A673 (cell line): ENCODE data around the gene NEGR1.

Source experiments
- CTCF ChIP-seq: fragments of 300-800, 200-600 bp; sonication (generic); conservative IDR thresholded peaks from 2 replicates; pipeline ENCODE4 v1.5.1; 2017; ENCODE audit warnings: low read depth, mild to moderate bottlenecking, antibody characterized with exemption, low read length, moderate library complexity, mixed read lengths
- EZH2 ChIP-seq: fragments of 200-600 bp; sonication (generic); IDR thresholded peaks from 2 replicates; pipeline ENCODE4 v1.6.1; 2017; ENCODE audit warnings: borderline replicate concordance, low read depth, mild to moderate bottlenecking, mixed read lengths, antibody characterized with exemption, low read length; ENCODE audit not compliant: poor library complexity, severe bottlenecking

- TF ChIP-seq CTCF (no peak), EZH2 (no peak)
Observed at GRCh38 chr1:72066431-72066830, 215.9 kb downstream of the NEGR1 start.
